Trophoblast cell (in vitro differentiated cells and primary cell): ENCODE data around the gene GCLM. TPM values are rescaled to one million over a fixed set of nuclear protein-coding genes. Genes with fewer than 3 reads are reported as not detected.

Source experiments
- DNase-seq, 2 donors: peaks; one replicate each; pipeline ENCODE4 v3.0.0-alpha.2; 2016
- H2AFZ ChIP-seq: 2 replicates; pipeline ENCODE4 v1.6.1; 2013; ENCODE audit warnings: low read length, moderate library complexity, mild to moderate bottlenecking; ENCODE audit not compliant: insufficient read depth, poor library complexity
- H2AK5ac ChIP-seq: 2 replicates; pipeline ENCODE4 v1.6.1; 2013; ENCODE audit warnings: mild to moderate bottlenecking, low read length
- H2BK120ac ChIP-seq: 2 replicates; pipeline ENCODE4 v1.6.1; 2013; ENCODE audit warnings: low read length, mild to moderate bottlenecking, moderate library complexity; ENCODE audit not compliant: insufficient read depth, poor library complexity
- H2BK12ac ChIP-seq: 2 replicates; pipeline ENCODE4 v1.6.1; 2013; ENCODE audit warnings: mild to moderate bottlenecking, low read length, moderate library complexity
- H2BK5ac ChIP-seq: 2 replicates; pipeline ENCODE4 v1.6.1; 2013; ENCODE audit warnings: low read length, low read depth, moderate library complexity, mild to moderate bottlenecking; ENCODE audit not compliant: poor library complexity
- H3K14ac ChIP-seq: 2 replicates; pipeline ENCODE4 v1.6.1; 2013; ENCODE audit warnings: mild to moderate bottlenecking, low read length
- H3K18ac ChIP-seq: 2 replicates; pipeline ENCODE4 v1.6.1; 2013; ENCODE audit warnings: mild to moderate bottlenecking, low read length
- H3K23ac ChIP-seq: 2 replicates; pipeline ENCODE4 v1.6.1; 2013; ENCODE audit warnings: low read length
- H3K27ac ChIP-seq: 2 replicates; pipeline ENCODE4 v1.5.1; 2013; ENCODE audit warnings: low read depth, mild to moderate bottlenecking, inconsistent platforms, low read length, moderate library complexity
- H3K27me3 ChIP-seq: 2 replicates; pipeline ENCODE4 v1.6.1; 2013; ENCODE audit warnings: inconsistent platforms, mild to moderate bottlenecking, low read length, moderate library complexity; ENCODE audit not compliant: insufficient read depth
- H3K36me3 ChIP-seq, 2 experiments: 1 replicate in 1 of 2; 2 replicates in 1 of 2; pipeline ENCODE4 v1.6.1; 2013; ENCODE audit warnings: low read length in 2 of 2, mild to moderate bottlenecking in 2 of 2, moderate library complexity in 1 of 2; ENCODE audit not compliant: insufficient read depth in 2 of 2, control insufficient read depth in 1 of 2
- H3K4ac ChIP-seq: 2 replicates; pipeline ENCODE4 v1.6.1; 2013; ENCODE audit warnings: low read depth, mild to moderate bottlenecking, low read length, moderate library complexity
- H3K4me1 ChIP-seq, 2 experiments: 1 replicate in 1 of 2; 2 replicates in 1 of 2; pipeline ENCODE4 v1.6.1; 2013; ENCODE audit warnings: low read length in 2 of 2, mild to moderate bottlenecking in 2 of 2, moderate library complexity in 1 of 2; ENCODE audit not compliant: insufficient read depth in 2 of 2, control insufficient read depth in 1 of 2
- H3K4me2 ChIP-seq: 2 replicates; pipeline ENCODE4 v1.6.1; 2013; ENCODE audit warnings: inconsistent platforms, mild to moderate bottlenecking, low read length, moderate library complexity
- H3K4me3 ChIP-seq: 2 replicates; pipeline ENCODE4 v1.5.1; 2013; ENCODE audit warnings: mild to moderate bottlenecking, low read depth, low read length, inconsistent platforms
- H3K79me1 ChIP-seq: one replicate; pipeline ENCODE4 v1.6.1; 2013; ENCODE audit warnings: low read length
- H3K79me2 ChIP-seq: 2 replicates; pipeline ENCODE4 v1.6.1; 2013; ENCODE audit warnings: low read length, mild to moderate bottlenecking; ENCODE audit not compliant: control insufficient read depth, insufficient read depth, poor library complexity
- H3K9ac ChIP-seq: 2 replicates; pipeline ENCODE4 v1.6.1; 2013; ENCODE audit warnings: mild to moderate bottlenecking, low read length
- H3K9me3 ChIP-seq: 2 replicates; pipeline ENCODE4 v1.6.1; 2013; ENCODE audit warnings: low read depth, mild to moderate bottlenecking, control low read depth, inconsistent platforms, low read length; ENCODE audit not compliant: insufficient read depth
- H4K12ac ChIP-seq: 2 replicates; pipeline ENCODE4 v1.6.1; 2013; ENCODE audit warnings: low read depth, mild to moderate bottlenecking, low read length, moderate library complexity
- H4K8ac ChIP-seq: 2 replicates; pipeline ENCODE4 v1.6.1; 2013; ENCODE audit warnings: low read depth, mild to moderate bottlenecking, low read length, moderate library complexity
- H4K91ac ChIP-seq: one replicate; pipeline ENCODE4 v1.6.1; 2013; ENCODE audit warnings: low read depth, mild to moderate bottlenecking, low read length, moderate library complexity
- WGBS: extraction: QIAGEN DNeasy Blood & Tissue Kit; methylation state at CpG from one replicate; pipeline ENCODE4 v1.1.7; 2013; ENCODE audit warnings: missing lambda C conversion rate; ENCODE audit not compliant: insufficient read length, insufficient coverage; ENCODE audit errors: extremely low coverage; 5-methylcytosine and 5-hydroxymethylcytosine counted together
- polyA plus RNA-seq: library from polyadenylated mRNA; stranded (reverse); fragments of 200-250 nt; gene quantifications from 2 replicates; pipeline ENCODE4 v1.2.3, GENCODE V29; 2013

The GCLM gene
- 16.0 and 17.6 TPM in 2 replicates for polyA plus RNA-seq

GRCh38 chr1:93909146-93910050 lies at the start of gene GCLM:
Gene GCLM (minus strand): TSS chr1:93909430. CDS start chr1:93909163, 267 bp downstream.
- Histone ChIP-seq H3K36me3 (no peaks in the 10 kb centered on the region), H4K8ac (peak within 1 kb of the TSS; percentile 83), H3K27me3 (no peaks in the 10 kb centered on the region), H3K79me2 (peaks cover 11% of the 10 kb centered on the region), H4K91ac (peak within 1 kb of the TSS; percentile 97), H2AFZ (peak within 1 kb of the TSS; percentile 80), H2BK5ac (peak within 1 kb of the TSS; percentile 84), H3K18ac (peak within 1 kb of the TSS; percentile 86), H3K4ac (peak within 1 kb of the TSS; percentile 37), H3K9ac (peak within 1 kb of the TSS; percentile 94), H2AK5ac (no peak within 1 kb of the TSS), H3K4me1 (peaks cover 0 to 2% of the 10 kb centered on the region in 2 experiments), H4K12ac (peak within 1 kb of the TSS; percentile 13), H3K4me3 (peak within 1 kb of the TSS; percentile 98), H3K9me3 (no peaks in the 10 kb centered on the region), H3K4me2 (peak within 1 kb of the TSS; percentile 88), H3K27ac (peak within 1 kb of the TSS; percentile 93), H2BK12ac (peak within 1 kb of the TSS; percentile 18), H2BK120ac (peak within 1 kb of the TSS; percentile 39), H3K14ac (peak within 1 kb of the TSS; percentile 91), H3K79me1 (peaks cover 9% of the 10 kb centered on the region), H3K23ac (no peak within 1 kb of the TSS)
- DNase-seq, result peak; percentile 97 to 99
- no CpG with 5 or more reads among the region's 102 CpGs for WGBS

DNA sequence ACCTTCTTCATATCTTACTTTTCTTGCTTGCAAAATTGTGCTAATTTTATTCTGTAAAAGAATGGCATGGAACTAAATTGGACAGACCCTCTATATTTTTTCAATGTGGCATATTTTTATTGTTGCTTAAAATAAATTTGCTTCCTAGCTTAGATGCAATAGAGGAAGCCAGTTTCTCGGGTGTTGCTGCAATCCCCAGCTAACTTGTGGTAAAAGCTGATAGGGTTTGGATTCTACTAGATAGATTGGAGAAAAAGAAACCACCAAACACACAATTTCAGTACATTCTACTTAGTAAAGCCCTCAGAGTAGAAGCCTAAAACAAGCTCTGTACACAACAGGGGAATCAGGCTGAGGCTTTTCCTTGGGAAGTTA lies 49.5 kb upstream of the GCLM start:
- Histone ChIP-seq H3K4me2 (no peak overlapping the region), H3K36me3 (no peaks in the 10 kb centered on the region), H2AFZ (no peak overlapping the region), H3K4me1 (peaks cover 4 to 5% of the 10 kb centered on the region in 2 experiments), H4K12ac (no peak overlapping the region), H4K91ac (no peak overlapping the region), H3K79me2 (no peaks in the 10 kb centered on the region), H3K18ac (no peak overlapping the region), H2BK12ac (no peak overlapping the region), H2BK5ac (no peak overlapping the region), H3K4me3 (no peak overlapping the region), H3K4ac (no peak overlapping the region), H3K79me1 (peaks cover 2% of the 10 kb centered on the region), H4K8ac (no peak overlapping the region), H3K23ac (no peak overlapping the region), H3K27me3 (no peaks in the 10 kb centered on the region), H3K14ac (no peak overlapping the region), H3K9me3 (peaks cover 6% of the 10 kb centered on the region), H2BK120ac (no peak overlapping the region), H3K9ac (no peak overlapping the region), H3K27ac (no peak overlapping the region), H2AK5ac (no peak overlapping the region)
- no peak for DNase-seq
- WGBS, result no CpG with 5 or more reads among the region's 1 CpG

DNA sequence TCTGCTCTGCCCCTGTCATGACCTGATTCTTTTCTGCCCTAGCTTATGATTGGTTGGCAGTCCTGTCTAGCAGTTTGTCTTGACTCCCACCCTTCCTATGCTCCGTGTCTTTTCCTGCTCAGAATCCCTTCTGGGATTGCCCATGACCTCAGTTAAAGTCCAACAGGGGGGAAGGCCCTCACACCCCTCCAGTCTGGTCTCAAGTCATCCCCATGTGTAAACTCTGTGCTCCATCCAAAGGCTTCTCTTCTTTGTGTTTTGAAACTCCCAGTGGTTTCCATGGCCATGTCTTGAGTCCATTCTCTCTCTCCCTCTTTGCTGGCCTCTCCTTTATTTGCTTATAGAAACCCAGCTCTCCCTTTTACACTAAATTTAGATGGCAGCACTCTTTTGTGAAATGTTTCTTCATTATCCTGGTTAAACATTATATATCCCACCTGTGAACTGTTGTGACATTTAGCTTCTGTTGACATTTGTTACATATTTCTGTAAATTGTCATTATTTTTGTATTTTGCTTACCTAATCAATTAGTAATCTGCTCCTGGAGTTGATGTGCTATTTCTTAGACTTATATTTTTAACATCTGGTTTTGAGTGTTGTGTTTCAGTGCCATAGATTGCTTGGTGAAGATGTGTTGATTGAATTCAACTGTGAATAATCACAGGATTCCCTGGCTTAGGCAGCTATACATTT lies 48.9 kb upstream of the GCLM start:
- H3K18ac ChIP-seq, result no peak overlapping the region
- H3K79me1 ChIP-seq, result peaks cover 2% of the 10 kb centered on the region
- no peak overlapping the region for H4K12ac ChIP-seq
- no peaks in the 10 kb centered on the region for H3K36me3 ChIP-seq
- H3K9me3 ChIP-seq, result peaks cover 6% of the 10 kb centered on the region
- no peak overlapping the region for H4K8ac ChIP-seq
- H3K4me3 ChIP-seq, result no peak overlapping the region
- H3K23ac ChIP-seq, result no peak overlapping the region
- no peak overlapping the region for H3K14ac ChIP-seq
- no peak overlapping the region for H3K4ac ChIP-seq
- H2AFZ ChIP-seq, result no peak overlapping the region
- no peak for DNase-seq
- H3K9ac ChIP-seq, result no peak overlapping the region
- H2BK12ac ChIP-seq, result no peak overlapping the region
- no peak overlapping the region for H4K91ac ChIP-seq
- no peak overlapping the region for H2AK5ac ChIP-seq
- H3K79me2 ChIP-seq, result no peaks in the 10 kb centered on the region
- H2BK120ac ChIP-seq, result no peak overlapping the region
- peaks cover 4 to 5% of the 10 kb centered on the region in 2 experiments for H3K4me1 ChIP-seq
- no peak overlapping the region for H3K27ac ChIP-seq
- no peak overlapping the region for H2BK5ac ChIP-seq
- H3K4me2 ChIP-seq, result no peak overlapping the region
- no CpG with 5 or more reads among the region's 1 CpG for WGBS
- no peaks in the 10 kb centered on the region for H3K27me3 ChIP-seq

- Histone ChIP-seq H2BK12ac (no peak overlapping the region), H3K4me1 (peaks cover 3% of the 10 kb centered on the region in 2 experiments), H3K27ac (no peak overlapping the region), H3K18ac (no peak overlapping the region), H3K27me3 (no peaks in the 10 kb centered on the region), H3K9me3 (peaks cover 6% of the 10 kb centered on the region), H2AK5ac (no peak overlapping the region), H3K4me3 (no peak overlapping the region), H4K91ac (no peak overlapping the region), H4K8ac (no peak overlapping the region), H3K79me1 (peaks cover 2% of the 10 kb centered on the region), H2BK5ac (no peak overlapping the region), H3K9ac (no peak overlapping the region), H3K14ac (no peak overlapping the region), H3K79me2 (no peaks in the 10 kb centered on the region), H2BK120ac (no peak overlapping the region), H3K4me2 (no peak overlapping the region), H3K4ac (no peak overlapping the region), H4K12ac (no peak overlapping the region), H2AFZ (no peak overlapping the region), H3K36me3 (no peaks in the 10 kb centered on the region), H3K23ac (no peak overlapping the region)
- no CpG with 5 or more reads among the region's 1 CpG for WGBS
- DNase-seq, result no peak
These were observed 46.5 kb upstream of the GCLM start for GRCh38 chr1:93955765-93956164.
